Hepatocyte (in vitro differentiated cells): ENCODE results near the gene UQCC2. TPM values are rescaled to one million over a fixed set of nuclear protein-coding genes. Genes with fewer than 3 reads are reported as not detected.

ENCODE experiments used
- DNase-seq: peaks from one replicate; pipeline ENCODE4 v3.0.0-alpha.2; 2016; ENCODE audit warnings: low spot score
- H2AFZ ChIP-seq: fragments of 200-600 bp; sonication (generic); 2 replicates; pipeline ENCODE4 v1.6.0; 2016; ENCODE audit warnings: antibody characterized with exemption, mild to moderate bottlenecking
- H3K27ac ChIP-seq: fragments of 200-600 bp; sonication (generic); 2 replicates; pipeline ENCODE4 v1.5.1; 2016; ENCODE audit warnings: mild to moderate bottlenecking
- H3K27me3 ChIP-seq: fragments of 200-600 bp; sonication (generic); 2 replicates; pipeline ENCODE4 v1.6.1; 2016
- H3K36me3 ChIP-seq: fragments of 200-600 bp; sonication (generic); replicated peaks from 2 replicates; pipeline ENCODE4 v1.5.1; 2016; ENCODE audit warnings: low read depth; ENCODE audit not compliant: insufficient read depth
- H3K4me1 ChIP-seq: fragments of 200-600 bp; sonication (generic); 2 replicates; pipeline ENCODE4 v1.5.1; 2016; ENCODE audit warnings: mild to moderate bottlenecking, moderate library complexity; ENCODE audit not compliant: insufficient read depth
- H3K4me2 ChIP-seq: fragments of 200-600 bp; sonication (generic); 2 replicates; pipeline ENCODE4 v1.6.0; 2016
- H3K4me3 ChIP-seq: fragments of 200-600 bp; sonication (generic); 2 replicates; pipeline ENCODE4 v1.5.1; 2016; ENCODE audit warnings: mild to moderate bottlenecking
- H3K79me2 ChIP-seq: fragments of 200-600 bp; sonication (generic); 2 replicates; pipeline ENCODE4 v1.6.0; 2017; ENCODE audit warnings: mild to moderate bottlenecking
- H3K9me2 ChIP-seq: fragments of 200-600 bp; sonication (generic); replicated peaks from 2 replicates; pipeline ENCODE4 v1.6.0; 2017; ENCODE audit warnings: mild to moderate bottlenecking; ENCODE audit not compliant: insufficient read depth
- H3K9me3 ChIP-seq: fragments of 200-600 bp; sonication (generic); 2 replicates; pipeline ENCODE4 v1.5.1; 2016; ENCODE audit warnings: low read depth, mild to moderate bottlenecking
- H4K20me1 ChIP-seq: fragments of 200-600 bp; sonication (generic); 2 replicates; pipeline ENCODE4 v1.6.0; 2016; ENCODE audit warnings: mild to moderate bottlenecking; ENCODE audit not compliant: insufficient read depth, poor library complexity, severe bottlenecking
- EZH2 ChIP-seq: fragments of 200-600 bp; sonication (generic); IDR thresholded peaks from 2 replicates; pipeline ENCODE4 v1.6.1; 2016; ENCODE audit warnings: antibody characterized with exemption, mild to moderate bottlenecking, borderline replicate concordance
- EZH2phosphoT487 ChIP-seq: fragments of 200-600 bp; sonication (generic); IDR thresholded peaks from one replicate; pipeline ENCODE4 v1.6.1; 2018; ENCODE audit warnings: antibody characterized with exemption, mild to moderate bottlenecking, low read depth, moderate library complexity; ENCODE audit not compliant: unreplicated experiment, severe bottlenecking
- whole genome bisulfite sequencing: methylation state at CpG from one replicate; pipeline ENCODE4 v1.1.6; 2016; ENCODE audit warnings: low lambda C conversion rate; ENCODE audit errors: missing lambda C conversion rate; 5-methylcytosine and 5-hydroxymethylcytosine counted together
- polyA plus RNA-seq: library from polyadenylated mRNA; unstranded; fragments of >200 nt; fragmentation: Nextera tagmentation; extraction: Ambion mirVana; gene quantifications from 2 replicates; pipeline ENCODE4 v1.2.1, GENCODE V29; 2016
- total RNA-seq: library from RNA; depleted of rRNA; stranded (reverse); fragments of >200 nt; gene quantifications from 2 replicates; pipeline ENCODE4 v1.2.3, GENCODE V29; 2014
- TF ChIP-seq, protein P1 (sequence below): fragments of 200-600 bp; sonication (generic); IDR thresholded peaks from 2 replicates; pipeline ENCODE4 v1.5.1; 2016; ENCODE audit warnings: antibody characterized with exemption, mild to moderate bottlenecking; ENCODE audit not compliant: poor library complexity

Gene UQCC2
- total and polyA plus RNA-seq, 2 experiments from 2014 or later = 44.7 to 151 TPM

DNA sequence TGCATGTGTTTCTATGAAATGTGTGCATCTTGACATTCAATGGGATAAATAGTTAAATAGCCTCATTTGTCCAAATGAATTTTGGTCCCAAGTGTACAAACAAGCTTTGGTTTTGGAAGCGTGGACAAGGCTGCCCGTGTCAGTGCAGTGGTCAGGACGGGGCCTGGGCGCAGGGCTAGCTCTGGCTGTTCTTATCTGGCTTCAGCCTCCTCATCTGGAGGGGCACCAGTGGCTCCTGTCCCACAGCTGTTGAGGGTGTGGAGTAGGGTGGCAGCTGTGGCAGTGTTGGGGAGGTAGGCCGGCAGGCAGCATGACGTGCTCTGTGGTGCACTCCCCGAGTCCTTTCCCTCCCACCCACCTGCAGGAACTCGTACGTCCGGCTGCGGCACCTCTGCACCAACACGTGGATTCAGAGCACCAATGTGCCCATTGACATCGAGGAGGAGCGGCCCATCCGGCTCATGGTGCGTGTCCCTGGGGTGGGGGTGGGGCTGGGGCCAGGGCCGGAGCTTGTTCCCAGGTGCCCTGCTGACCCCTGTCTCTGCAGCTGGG is 46.9 kb downstream of the UQCC2 start:
- Histone ChIP-seq H3K9me3 (no peaks in the 10 kb centered on the region), H3K4me3 (no peak overlapping the region), H3K36me3 (no peaks in the 10 kb centered on the region), H3K27ac (no peak overlapping the region), H3K9me2 (no peaks in the 10 kb centered on the region), H3K79me2 (no peaks in the 10 kb centered on the region), H3K4me1 (no peaks in the 10 kb centered on the region), H3K4me2 (no peak overlapping the region), H4K20me1 (no peaks in the 10 kb centered on the region), H2AFZ (no peak overlapping the region), H3K27me3 (no peaks in the 10 kb centered on the region)
- no peak for DNase-seq
- WGBS = 98% methylated on average over 17 of the region's 17 CpGs
- no peak for TF ChIP-seq EZH2
- TF ChIP-seq, protein P1, sequence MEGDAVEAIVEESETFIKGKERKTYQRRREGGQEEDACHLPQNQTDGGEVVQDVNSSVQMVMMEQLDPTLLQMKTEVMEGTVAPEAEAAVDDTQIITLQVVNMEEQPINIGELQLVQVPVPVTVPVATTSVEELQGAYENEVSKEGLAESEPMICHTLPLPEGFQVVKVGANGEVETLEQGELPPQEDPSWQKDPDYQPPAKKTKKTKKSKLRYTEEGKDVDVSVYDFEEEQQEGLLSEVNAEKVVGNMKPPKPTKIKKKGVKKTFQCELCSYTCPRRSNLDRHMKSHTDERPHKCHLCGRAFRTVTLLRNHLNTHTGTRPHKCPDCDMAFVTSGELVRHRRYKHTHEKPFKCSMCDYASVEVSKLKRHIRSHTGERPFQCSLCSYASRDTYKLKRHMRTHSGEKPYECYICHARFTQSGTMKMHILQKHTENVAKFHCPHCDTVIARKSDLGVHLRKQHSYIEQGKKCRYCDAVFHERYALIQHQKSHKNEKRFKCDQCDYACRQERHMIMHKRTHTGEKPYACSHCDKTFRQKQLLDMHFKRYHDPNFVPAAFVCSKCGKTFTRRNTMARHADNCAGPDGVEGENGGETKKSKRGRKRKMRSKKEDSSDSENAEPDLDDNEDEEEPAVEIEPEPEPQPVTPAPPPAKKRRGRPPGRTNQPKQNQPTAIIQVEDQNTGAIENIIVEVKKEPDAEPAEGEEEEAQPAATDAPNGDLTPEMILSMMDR = no peak
- no peak for TF ChIP-seq EZH2phosphoT487

DNA sequence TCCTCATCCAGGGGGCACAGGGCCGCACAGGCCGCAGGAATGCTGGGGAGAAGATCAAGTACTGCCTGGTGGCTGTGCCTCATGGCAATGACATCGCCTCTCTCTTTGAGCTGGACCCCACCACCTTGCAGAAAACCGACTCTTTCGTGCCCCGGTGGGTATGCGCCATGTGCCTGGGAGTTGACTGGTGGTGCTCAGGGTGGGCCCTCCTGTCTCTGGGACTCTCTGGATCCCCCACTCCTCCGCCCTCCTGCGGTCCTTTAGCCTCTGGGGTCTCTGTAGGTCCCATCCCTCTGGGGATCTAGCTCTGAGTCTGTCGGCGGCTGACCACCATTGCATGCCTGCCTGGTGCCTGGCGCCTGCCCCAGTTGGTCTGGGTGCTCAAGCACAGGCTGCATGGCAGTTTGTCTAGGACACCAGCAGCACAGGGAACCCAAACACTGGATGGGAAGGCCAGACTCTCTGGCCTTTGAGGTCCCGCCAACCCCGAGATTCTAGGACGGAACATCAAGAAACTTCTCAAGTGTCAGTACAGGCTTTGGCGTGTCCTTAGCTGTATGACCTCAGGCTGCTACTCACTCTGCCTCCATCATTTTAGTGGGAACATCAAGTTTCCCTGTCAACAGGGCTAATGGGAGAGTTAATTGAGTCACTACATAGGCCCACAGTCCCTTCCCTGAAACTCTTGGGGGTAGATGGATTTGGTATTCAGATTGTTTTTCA is 47.6 kb downstream of the UQCC2 start:
- Histone ChIP-seq H3K9me2 (no peaks in the 10 kb centered on the region), H4K20me1 (no peaks in the 10 kb centered on the region)
- 98% methylated on average over 16 of the region's 16 CpGs for WGBS

DNA sequence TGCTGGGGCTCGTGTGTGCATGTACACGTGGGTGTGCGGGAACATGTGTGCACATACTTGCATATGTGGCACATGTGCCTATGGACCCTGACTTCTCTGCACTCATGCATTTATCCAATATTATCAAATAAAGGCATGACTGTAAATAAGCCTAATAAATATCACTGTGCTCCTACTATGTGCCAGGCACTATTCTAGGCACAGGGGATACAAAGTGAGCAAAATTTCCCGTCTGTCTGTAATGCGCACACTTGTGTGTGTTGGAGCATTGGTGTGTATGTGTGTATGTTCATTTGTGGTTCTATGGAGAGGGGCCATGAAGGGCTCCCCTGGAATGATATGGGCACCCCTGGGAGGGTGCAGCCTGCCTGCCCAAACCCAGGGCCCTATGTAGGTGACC is 48.5 kb downstream of the UQCC2 start:
- H3K27ac ChIP-seq = no peak overlapping the region
- H3K4me3 ChIP-seq = no peak overlapping the region
- DNase-seq = no peak
- H3K79me2 ChIP-seq = no peaks in the 10 kb centered on the region
- H3K27me3 ChIP-seq = no peaks in the 10 kb centered on the region
- H3K4me1 ChIP-seq = no peaks in the 10 kb centered on the region
- no peak overlapping the region for H3K4me2 ChIP-seq
- no peak overlapping the region for H2AFZ ChIP-seq
- H3K36me3 ChIP-seq = no peaks in the 10 kb centered on the region
- H4K20me1 ChIP-seq = no peaks in the 10 kb centered on the region
- no peaks in the 10 kb centered on the region for H3K9me3 ChIP-seq
- 98% methylated on average over 5 of the region's 5 CpGs for WGBS
- no peak for TF ChIP-seq EZH2
- no peak for TF ChIP-seq EZH2phosphoT487
- TF ChIP-seq, protein P1 = no peak
- H3K9me2 ChIP-seq = no peaks in the 10 kb centered on the region

More for the DNA sequence above, 47.6 kb downstream of the UQCC2 start:
- Histone ChIP-seq H3K27ac (no peak overlapping the region), H3K4me3 (no peak overlapping the region), H2AFZ (no peak overlapping the region), H3K79me2 (no peaks in the 10 kb centered on the region), H3K9me3 (no peaks in the 10 kb centered on the region), H3K36me3 (no peaks in the 10 kb centered on the region), H3K27me3 (no peaks in the 10 kb centered on the region), H3K4me1 (no peaks in the 10 kb centered on the region), H3K4me2 (no peak overlapping the region)
- no peak for DNase-seq
- TF ChIP-seq EZH2 (no peak), EZH2phosphoT487 (no peak)
- TF ChIP-seq, protein P1 = no peak
